Hematopoietic multipotent progenitor cell treated with erythropoietin and hydrocortisone succinate and interleukin-3 and kit ligand, for 4 days (in vitro differentiated cells): ENCODE results near the gene ACP4.
"Not testable (repeated sequence)": the region's sequence is repeated elsewhere in the genome, so short reads cannot be mapped to it uniquely, and the experiment has no call there.

Experiments
- DNase-seq: peaks from one replicate; pipeline ENCODE4 v3.0.0-alpha.2; 2015

Gene ACP4

DNA sequence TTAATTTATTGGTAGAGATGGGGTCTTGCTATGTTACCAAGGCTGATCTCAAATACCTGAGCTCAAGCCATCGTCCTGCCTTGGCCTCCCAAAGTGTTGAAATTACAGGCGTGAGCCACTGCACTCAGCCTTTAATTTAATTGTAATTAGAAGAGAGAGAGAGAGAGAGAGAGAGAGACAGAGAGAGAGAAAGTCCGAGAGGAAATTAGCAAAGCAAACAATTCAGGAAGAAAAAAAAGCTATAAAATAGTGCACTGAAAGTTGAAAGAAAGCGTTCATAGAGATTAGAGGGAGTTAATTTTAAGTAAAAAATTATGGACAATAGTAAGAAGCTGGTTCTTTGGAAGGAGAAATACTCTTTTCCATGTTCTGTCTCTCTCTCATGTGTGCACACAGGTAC lies 13.0 kb upstream of the ACP4 start:
- DNase-seq = no peak

DNA sequence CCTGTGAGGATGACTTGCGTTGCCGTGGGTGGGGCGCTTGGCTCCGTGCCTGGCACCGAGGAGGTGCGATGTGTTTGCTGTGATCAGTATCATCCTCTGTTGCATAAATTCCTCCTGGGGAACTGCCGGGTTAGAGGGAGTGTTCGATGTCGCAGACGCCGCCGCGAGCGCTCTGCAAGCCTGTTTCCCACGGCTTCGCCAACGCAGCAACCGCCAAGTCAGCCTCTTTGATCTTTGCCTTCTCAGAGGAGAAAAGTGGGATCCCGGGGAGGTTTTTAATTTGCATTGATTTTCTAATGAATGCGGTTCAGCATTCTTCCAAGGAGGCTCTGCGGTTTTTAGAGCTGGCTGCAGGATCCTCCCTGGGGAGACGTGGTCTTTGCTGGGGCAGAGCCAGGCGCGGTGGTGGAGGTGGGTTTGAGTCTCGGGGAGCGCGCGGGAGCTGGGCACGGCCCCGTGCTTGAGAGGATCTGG lies 12.3 kb upstream of the ACP4 start:
- DNase-seq = peak; percentile 62

DNA sequence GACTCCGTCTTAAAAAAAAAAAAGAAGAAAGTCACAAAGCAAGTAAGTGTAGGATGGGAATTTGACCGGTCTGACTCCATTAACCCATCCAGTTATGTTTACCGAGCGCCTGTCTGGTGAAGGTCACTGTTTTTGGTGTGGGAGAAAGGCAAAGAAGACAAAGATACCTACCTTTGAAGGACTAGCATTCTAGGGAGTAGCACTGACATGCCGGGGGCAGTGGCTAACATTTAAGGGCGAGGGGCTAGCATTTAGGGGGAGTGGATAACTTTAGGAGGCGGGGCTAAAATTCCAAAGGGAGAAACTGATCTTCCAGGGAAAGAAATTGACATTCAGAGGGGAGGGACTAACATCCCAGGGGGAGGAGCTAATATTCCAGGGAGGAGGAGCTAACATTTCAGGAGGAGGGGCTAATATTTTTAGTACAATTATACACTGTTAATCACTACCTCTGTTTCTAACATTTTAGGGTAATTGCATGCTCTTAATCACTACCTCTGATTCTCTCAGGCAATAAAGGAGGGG lies 11.2 kb upstream of the ACP4 start:
- no peak for DNase-seq

DNA sequence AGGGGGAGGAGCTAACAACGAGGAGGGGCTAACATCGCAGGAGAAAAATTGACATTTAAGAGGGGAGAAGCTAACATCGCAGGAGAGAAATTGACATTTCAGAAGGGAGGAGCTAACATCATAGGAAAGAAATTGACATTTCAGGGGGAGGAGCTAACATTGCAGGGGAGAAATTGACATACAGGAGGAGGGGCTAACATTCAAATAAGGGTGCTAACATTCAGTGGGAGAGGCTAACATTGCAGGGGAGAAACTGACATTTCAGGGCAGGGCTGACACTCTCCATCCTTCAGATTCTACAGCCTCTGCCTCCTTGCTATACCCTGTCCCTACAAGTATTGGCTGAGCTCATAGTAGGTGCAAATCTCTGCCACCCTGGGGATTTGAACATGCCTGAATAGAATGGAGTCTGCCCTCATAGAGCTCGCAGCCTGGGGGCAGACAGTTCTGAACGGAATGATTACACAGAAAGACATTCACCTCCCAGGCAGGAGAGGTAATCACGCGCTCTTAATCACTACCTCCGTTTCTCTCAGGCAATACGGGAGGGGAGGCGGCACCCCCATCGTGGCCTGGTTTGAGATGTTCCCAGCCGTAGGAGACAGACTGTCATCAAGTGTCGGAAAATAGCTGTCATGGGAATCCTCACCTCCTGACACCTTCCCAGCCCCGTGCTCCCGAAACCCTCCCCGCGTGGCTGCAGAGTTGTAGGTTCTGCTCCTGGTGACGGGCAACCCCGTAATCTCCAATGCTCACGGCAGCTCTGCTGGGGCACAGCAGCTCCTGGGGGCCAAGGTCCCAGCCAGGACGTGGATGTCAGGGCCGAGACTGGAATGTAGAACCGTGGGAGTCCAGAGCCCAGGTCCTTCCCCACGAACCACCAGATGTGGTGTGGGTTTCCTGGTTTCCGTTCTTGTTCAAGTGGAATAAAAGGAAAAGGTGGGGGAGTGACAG lies 10.4 kb upstream of the ACP4 start:
- no peak for DNase-seq

GRCh38 chr19:50780753-50781435 lies 9.3 kb upstream of the ACP4 start:
- DNase-seq = no peak

- not testable (repeated sequence) for DNase-seq
Measured at GRCh38 chr19:50783848-50784152, 6.4 kb upstream of the ACP4 start.

DNA sequence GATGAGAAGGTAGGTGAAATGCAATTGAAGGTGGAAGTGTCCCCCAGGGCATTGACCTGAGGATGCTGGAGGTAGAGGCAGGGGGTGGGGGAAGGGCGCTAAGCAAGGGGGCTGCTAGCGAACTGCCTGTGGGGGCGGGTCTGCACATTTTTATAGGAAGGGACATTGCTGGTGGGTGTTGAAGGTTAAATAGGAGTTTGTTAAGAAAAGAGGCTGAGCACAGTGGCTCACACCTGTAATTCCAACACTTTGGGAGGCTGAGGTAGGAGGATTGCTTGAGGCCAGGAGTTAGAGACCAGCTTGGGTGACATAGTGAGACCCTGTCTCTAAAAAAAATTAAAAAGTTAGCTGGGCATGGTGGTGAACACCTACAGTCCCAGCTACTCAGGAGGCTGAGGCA lies 5.5 kb upstream of the ACP4 start:
- DNase-seq = no peak

- DNase-seq = no peak
Measured at GRCh38 chr19:50785329-50785728, 4.9 kb upstream of the ACP4 start.

- DNase-seq = no peak
Measured at GRCh38 chr19:50790922-50791467, 780 bp downstream of the ACP4 start.

GRCh38 chr19:50791594-50792271 lies 1.5 kb downstream of the ACP4 start:
- no peak for DNase-seq

- no peak for DNase-seq
Measured at GRCh38 chr19:50792272-50793250, 2.3 kb downstream of the ACP4 start.

DNA sequence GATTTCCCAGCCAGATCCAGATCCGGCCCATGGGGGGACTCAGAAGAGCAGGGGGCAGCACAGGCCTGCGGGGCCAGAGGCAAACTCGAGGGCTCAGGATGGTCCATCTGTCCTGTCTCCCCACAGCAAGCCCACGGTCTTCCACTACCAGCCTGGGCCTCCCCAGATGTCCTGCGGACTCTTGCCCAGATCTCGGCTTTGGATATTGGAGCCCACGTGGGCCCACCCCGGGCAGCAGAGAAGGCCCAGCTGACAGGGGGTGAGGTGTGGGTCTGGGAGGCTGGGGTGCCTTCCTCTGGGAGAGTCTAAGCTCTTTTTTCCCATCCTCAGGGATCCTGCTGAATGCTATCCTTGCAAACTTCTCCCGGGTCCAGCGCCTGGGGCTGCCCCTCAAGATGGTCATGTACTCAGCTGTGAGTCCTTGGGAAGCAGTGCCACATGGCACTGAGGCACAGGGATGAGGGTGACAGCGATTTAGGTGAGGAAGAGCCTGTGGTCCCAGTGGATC lies 3.4 kb downstream of the ACP4 start:
- DNase-seq = no peak

GRCh38 chr19:50794074-50794875 lies 4.1 kb downstream of the ACP4 start:
- peak; percentile 74 for DNase-seq

GRCh38 chr19:50794876-50795663 lies 4.9 kb downstream of the ACP4 start:
- peak; percentile 83 for DNase-seq

DNA sequence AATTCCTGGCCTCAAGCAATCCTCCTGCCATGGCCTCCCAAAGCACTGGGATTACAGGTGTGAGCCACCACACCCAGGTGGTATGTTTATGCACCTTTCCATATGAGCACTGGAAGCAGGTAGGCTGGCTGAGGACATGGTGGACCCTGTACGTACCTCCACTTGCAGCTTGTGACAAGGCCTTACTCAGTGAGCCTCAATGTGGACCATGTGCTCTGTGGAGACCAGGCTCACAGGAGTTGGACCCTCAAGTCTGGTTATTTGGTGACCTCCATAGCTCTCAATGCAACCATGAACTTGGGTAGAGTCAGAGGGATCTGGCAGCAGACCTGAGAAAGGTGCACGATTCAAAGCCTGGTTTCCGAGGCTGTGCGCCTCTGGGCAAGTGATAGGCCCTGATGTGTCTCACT lies 5.5 kb downstream of the ACP4 start:
- DNase-seq = no peak

GRCh38 chr19:50796128-50796633 lies 6.0 kb downstream of the ACP4 start:
- no peak for DNase-seq

DNA sequence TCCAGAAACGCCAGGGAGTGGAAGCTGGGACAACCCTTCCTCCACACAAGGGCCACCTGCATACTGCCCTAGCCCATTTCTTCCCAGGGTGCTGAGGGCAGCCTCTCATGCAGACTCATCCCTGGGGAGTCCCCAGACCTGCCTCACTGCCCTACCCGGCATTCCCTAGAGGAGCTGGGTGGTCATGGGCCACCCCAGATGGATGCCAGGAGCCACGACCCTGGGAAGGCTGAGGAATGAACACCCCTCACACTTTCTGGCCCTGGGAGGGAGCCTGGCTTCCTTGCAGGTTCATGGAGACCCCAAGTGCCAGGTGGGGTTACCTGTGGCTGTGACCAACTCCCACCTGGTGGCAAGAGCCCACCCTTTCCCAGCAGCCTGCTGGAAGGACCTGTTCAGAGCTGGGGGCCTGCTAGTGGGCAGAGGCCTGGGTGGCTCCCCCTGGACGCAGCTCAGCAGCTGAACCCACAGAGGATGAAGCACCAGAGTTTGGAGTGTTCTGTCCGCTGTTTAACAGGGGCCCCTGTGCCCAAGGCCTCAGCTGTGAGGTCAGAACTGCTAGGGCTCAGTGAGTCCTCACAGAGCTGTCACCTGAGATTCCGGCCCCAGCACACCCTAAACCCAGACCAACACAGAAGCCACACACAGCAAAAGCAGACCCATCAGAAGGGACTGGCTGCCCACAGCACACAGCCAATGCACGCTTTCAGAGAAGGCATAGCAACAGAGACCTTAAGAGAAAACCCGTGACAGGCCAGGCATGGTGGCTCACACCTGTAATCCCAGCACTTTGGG lies 6.6 kb downstream of the ACP4 start:
- DNase-seq = no peak

DNA sequence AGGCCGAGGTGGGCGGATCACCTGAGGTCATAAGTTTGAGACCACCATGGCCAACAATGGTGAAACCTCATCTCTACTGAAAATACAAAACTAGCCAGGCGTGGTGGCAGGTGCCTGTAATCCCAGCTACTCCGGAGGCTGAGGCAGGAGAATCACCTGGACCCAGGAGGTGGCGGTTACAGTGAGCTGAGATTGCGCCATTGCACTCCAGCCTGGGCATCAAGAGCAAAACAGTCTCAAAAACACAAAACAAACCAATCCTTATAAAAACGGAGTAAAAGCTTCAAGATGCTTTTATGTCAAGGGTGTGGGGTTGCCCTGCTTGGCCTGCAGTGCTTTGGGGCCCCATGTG lies 7.2 kb downstream of the ACP4 start:
- no peak for DNase-seq
